ENCODE measurements around the gene SYVN1.
A peak's percentile ranks its signal among the peaks of the same experiment; 100 is the strongest.
"Not testable (repeated sequence)": the region's sequence is repeated elsewhere in the genome, so short reads cannot be mapped to it uniquely, and the experiment has no call there.

Gene SYVN1

DNA sequence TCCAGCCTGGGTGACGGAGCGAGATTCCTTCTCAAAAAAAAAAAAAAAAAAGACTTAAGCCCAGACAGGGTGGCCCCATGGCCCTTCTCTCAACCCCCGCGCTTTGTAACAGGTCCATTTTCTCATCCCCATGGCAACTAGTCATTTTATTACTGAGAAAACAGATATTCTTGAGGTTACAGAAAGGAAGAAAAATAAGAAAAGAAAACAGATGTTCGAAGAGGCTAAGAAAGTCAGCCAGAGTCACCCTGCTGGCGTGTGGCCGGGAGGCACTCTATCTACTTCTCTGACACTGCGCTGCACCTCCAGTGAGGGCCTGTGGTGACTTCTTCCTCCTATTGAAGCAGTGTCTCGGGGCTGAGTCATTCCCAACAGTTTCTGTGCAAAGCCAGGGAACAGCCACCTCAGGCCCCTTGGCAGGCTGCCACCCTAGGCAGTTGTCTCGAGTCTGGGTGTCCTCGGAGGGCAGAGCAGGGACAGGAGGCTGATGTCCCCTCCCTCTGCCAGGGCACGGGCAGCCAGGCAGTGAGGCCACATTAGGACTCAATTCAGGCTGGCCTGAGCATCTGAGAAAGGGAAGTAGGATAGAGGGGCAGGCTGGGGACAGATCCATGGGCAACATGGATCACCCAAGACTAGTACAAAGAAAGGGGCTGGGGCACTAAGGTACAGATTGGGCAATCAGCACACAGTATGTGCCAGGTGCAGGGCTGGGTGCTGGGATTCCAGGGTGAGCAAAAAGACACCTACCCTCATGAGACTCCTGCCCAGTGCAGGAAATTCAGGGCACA lies 16.4 kb upstream of the SYVN1 start:
- DNase-seq: peak; percentile 65

DNA sequence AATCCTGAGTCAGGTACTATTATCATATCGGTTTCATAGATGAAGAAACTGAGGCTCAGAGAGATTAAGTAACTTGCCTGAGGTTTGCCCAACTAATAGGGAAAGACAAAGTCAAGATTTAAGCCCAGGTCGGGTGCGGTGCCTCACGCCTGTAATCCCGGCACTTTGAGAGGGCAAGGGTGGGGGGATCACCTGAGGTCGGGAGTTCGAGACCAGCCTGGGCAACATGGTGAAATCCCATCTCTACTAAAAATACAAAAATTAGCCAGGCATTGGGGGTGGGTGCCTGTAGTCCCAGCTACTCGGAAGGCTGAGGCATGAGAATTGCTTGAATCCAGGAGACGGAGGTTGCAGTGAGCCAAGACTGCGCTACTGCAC lies 15.8 kb upstream of the SYVN1 start:
- DNase-seq: not testable (repeated sequence)

DNA sequence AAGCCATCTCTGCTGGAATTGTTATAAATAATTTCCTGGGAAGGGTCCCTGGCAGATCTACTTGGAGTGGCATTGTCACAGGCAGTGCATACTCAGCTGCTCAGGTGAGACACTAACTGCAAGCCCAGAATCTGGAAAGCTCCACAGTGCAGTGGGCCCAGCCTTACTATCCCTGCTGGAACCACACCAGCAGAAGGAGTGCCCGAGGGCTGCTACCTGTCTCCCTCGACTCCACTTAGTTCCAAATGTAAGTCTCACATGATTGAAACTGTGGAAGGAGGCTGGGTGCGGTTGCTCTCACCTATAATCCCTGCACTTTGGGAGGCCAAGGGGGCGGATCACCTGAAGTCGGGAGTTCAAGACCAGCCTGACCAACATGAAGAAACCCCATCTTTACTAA lies 14.3 kb upstream of the SYVN1 start:
- DNase-seq: no peak

DNA sequence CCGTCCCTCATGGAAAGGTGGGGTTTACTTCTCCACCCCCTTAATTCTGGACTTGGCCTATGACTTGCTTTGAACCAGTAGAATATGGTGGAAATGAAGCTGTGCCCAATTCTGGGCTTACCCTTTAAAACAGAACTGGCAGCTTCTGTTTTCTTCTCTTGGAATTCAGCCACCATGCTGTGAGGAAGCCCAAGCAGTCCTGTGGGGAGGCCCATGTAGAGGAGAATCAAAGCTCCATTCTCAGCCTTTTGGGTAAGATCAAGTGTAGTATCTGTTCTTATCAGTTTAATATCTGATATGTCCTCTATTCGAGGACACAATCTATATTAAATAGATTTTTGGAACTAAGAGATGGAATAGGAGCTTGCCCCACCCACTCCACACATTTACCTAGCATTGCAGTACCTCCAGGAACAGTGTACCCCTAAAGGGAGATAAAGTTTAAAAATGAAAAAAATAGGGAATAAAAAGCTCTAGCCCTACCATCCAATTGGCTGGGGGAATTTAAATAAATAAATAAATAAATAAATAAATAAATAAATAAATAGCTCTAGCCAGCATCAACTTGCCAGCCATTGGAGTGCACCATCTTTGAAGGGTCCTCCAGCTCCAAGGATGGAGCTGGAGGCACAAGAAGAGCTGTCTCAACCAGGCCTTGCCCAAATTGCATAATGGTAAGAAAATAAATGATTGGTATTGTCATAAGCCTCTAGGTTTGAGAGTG lies 13.2 kb upstream of the SYVN1 start:
- no peak for DNase-seq

DNA sequence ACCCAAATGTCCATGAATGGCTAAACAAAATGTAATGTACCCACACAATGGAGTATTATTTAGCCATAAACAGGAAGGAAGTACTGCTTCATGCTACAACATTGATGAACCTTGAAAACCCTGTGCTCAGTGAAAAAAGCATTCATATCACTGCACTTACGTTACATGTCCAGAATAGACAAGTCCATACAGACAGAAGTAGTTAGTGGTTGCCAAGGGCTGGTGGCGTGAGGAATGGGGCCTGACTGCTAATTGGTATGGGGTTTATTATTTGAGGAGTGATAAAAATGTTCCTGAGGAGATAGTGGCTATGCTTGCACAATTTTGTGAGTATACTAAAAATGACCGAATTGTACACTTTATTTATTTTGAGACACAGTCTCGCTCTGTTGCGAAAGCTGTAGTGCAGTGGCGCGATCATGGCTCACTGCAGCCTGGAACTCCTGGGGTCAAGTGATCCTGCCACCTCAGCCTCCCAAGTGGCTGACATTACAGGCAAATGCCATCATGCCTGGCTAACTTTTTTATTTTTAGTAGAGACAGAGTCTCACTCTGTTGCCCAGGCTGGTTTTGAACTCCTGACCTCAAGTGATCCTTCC lies 7.7 kb upstream of the SYVN1 start:
- no peak for DNase-seq

DNA sequence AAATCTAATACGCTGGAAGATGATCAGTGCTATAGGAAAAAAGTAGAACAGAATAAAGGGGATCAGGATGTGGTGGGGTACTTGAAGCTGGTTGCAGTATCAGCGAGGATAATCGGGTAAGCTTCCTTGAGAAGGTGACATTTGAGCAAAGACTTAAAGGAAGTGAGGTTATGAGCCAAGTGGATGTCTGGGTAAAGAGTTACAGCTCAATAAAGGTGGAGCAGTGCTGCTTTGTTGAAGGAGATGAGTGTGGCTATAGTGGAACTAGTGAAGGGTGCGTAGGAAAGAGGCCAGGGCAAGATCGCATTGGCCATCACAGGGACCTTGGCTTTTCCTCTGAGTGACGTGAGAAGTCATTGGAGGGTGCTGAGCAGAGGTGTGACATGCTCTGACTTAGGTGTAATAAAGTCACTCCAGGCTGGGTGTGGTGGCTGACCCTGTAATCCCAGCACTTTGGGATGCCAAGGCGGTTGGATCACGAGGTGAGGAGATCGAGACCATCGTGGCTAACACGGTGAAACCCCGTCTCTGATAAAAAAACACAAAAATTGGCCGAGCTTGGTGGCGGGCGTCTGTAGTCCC lies 2.3 kb upstream of the SYVN1 start:
- DNase-seq: no peak

DNA sequence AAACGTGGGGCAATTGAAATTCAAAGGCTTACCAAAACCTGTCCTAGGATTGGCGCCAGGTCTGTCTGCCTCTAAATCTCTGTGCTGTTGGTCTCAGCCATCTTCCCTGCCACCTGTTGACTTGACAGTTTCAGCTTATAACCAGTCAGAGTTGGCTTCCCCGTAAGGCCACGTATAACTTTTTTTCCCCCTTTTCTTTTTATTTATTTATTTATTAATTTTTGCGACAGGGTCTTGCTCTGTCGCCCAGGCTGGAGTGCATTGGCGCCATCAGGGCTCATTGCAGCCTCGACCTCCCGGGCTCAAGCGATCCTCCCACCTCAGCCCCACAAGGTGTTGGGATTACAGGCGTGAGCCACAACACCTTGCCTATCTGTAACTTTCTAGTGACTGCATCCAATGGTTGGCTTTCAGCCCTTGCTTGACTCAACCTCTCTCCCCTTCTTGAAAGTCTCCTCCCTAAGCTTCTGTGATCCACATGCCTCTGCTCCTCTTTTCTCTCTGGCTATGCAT lies 1.4 kb upstream of the SYVN1 start:
- DNase-seq: no peak

DNA sequence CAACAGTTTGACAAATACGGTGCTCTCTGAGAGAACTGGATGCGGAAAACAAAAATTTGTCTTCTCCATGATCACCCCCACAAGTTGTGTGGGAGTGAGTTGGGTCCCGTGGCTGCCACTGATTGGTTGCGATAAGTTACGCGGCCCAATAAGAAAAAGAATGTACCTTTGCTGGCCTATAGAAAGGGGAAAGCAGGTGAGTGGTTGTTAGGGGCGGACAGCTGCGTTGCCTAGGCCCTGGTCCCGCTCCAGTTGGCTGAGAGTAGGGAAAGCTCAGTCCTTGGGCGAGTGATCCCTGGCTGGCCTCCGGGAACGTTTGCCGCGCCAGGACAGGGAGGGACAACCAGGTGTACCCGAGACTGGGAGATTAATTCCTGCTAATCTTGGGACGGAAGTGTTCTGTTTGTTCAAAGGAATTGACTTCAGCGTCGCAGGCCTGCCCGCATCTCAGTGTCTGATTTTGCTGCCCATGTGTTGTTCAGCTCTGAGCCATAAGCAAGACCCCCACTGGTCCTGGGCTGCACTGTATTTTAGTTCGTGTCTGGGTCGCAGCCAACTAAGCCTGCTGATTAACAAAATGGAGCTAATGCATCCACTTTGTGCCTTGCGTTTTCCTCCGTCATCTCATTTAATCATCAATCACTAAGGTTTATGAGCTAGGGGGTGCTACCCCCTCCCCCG lies 773 bp upstream of the SYVN1 start:
- DNase-seq: peak; percentile 98

DNA sequence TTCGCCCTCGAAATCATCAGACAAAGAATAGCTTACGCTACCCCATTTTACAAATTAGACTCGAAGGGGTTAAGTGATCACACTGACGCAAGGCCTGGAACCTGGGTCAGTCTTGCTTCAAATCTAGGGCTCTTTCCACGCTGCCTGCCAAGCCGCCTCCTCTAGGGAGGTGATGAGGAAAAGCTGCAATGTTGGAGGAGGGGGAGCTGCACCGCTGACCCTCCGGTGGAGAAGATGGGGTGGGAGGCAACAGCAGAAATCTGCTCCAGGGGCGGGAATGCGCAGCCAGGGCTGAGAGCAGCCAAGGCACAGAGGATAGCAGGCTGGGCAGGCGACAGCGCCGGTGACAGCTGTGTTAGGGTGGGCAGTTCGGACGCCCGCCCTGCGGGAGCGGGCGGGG lies 595 bp downstream of the SYVN1 start:
- DNase-seq: no peak

DNA sequence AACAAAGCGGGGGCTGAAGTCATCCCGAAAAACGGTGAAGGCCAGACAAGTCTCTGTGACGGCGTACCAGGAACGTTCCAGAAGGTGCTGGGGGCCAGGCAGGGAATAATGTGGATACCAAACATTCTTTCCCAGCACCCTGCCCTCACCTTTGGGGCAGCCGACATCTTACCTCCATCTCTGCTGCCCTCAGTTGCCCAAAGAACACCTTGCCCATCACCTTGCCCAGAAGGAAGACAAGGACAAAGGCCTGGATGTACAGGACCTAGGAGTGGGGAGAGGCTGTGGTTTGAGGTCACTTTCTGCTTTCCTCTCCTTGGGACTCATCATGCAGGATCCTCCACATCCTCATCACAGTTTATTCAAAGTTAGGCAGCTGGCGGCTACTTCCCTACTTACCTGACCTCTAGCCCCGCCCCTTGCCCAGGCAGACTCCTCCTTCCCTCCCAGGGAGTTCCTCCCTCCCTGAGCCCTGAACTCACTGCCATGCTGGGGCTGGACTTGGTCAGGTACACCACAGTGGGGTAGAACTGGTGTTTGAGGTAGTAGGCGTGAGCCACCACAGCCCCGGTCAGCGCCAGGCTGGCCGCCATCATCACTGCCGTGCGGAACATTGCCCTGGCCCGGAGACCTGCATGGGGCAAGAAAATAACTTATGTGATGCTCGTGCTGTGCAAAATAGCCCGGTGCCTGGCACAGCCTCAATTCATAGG lies 1.2 kb downstream of the SYVN1 start:
- DNase-seq: no peak

DNA sequence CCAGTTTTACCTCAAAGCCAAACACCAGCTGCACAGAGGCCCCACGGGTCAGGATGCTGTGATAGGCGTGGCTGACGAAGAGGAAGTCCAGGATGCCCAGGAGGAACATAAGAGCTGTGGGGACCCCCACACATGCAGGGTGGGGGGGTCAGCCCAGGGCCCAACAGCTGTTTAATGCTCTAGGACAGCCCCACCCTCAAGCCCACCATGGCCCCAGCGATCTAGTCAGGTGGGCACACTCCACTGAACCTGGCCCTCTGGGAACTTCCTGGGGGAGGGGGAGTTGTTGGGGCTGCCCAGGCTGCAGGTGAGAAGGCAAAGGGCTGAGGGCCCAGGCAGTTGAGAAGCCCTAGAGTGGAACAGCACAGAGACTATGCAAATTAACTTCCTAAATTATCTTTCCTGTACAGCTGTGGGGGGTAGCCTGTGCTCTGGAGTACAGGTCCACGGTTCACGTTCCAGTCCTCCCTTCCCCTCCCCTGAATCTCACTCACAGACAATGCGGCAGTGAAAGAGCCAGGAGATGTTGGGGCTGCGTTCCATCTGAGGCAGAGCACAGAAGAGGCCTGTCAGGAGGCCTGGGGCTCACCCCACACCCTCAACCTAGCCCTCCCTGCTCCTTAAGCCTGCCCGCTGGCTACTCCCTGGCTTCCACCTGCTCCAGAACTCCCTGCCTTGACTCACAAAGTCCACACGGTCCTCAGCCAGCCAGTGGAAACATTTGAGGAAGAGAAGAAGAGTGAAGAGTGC lies 1.9 kb downstream of the SYVN1 start:
- no peak for DNase-seq

DNA sequence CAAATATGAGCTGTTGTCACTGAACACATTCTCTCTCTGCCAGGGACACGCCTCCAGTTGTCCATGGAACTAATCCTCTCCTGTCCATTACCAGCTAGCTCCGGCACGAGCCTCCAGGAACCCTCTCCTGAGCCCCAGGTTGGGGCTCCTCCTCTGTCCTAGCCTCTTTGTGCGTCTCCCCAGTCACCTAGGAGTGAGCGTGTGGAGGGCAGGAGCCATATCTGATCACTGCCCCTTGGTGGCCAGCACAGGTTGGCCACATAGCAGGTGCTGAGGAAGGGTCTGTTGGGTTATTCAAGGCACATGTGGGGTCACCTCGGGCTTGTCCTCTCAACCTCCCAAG lies 2.5 kb downstream of the SYVN1 start:
- DNase-seq: no peak

DNA sequence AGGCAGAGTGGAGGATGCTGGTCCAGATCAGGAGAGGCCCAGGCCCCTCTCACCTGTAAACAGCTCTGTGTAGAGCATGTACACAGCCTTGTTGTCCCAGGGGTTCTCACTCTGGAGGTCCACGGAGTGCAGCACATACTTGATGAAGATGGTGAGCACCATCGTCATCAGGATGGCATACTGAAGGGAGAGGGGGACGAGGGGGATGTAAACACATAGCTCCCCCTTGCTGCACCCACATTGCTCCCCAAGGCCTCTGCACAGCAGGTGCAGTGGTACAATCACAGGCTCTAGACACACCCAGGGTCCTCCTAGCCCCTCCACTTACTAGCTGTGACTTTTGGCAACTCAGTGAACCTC lies 2.9 kb downstream of the SYVN1 start:
- DNase-seq: no peak

DNA sequence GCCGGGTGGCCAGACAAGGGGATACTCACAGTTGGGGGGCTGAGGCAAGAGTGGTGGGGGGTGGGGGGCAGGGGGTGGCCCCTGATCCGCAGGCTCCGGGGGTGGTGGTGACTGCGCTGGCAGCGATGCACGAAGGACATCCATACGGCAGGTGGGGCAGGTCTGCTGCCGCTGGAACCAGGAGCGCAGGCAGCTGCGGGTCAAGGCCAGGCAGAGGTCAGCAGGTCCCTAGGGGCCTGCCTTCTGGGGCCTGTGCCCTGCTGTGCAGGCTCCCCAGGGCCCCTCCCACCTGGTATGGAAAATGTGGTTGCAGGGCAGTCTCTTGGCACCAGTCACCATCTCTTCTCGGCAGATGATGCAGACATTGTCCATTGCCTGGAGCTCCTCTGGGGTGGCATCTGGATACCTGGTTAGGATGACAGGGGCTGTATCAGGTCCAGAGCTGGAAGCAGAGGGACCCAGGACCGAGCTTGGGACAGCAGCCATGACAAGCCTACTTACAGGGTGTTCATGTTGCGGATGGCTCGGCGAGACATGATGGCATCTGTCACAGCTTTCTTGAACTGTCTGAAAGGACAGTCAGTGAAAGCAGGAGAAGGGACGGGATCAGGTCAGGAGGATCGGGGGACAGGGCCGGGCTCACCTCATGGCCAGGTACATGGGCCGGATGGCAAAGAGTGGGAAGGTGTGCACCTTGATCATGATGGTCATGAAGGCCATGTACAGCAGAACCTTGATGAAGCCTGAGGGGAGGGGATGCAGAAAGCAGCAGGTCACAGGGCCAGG lies 3.5 kb downstream of the SYVN1 start:
- no peak for DNase-seq

DNA sequence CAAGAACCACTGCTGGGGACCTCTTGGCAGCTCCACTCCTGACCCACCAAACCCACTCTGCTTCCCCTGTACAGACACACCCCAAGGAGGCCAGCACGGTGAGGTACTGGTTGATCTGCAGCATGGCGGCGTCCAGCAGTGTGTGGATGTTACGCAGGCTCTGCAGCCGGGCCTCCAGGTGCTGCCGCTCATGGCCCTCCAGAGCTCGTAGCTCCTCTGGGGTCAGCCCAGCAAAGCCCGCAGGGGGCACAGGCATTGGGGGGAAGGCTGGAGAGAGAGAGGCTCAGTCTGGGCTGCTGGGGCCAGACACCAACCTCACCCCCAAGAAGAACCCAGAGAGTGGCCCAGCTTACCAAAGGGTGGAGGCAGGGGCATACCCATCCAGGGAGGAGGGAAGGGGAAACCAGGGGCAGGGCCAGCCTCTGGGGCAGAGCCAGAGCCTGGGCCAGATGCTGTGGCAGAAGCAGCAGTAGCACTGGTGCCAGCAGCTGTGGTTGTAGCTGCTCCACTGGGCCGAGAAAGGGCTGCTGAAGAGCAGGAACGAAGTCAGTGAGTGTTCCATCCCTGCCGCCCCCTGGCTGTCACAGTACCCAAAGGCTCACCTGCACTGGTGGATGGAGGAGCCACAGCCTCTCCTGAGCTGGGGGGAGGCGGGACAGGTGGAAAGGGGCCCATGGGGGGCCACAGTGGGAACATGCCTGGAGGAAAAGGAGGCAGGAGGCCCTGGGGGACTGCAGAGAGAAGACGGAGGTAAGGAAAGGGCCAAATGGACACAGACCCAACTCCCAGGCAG lies 4.5 kb downstream of the SYVN1 start:
- no peak for DNase-seq

DNA sequence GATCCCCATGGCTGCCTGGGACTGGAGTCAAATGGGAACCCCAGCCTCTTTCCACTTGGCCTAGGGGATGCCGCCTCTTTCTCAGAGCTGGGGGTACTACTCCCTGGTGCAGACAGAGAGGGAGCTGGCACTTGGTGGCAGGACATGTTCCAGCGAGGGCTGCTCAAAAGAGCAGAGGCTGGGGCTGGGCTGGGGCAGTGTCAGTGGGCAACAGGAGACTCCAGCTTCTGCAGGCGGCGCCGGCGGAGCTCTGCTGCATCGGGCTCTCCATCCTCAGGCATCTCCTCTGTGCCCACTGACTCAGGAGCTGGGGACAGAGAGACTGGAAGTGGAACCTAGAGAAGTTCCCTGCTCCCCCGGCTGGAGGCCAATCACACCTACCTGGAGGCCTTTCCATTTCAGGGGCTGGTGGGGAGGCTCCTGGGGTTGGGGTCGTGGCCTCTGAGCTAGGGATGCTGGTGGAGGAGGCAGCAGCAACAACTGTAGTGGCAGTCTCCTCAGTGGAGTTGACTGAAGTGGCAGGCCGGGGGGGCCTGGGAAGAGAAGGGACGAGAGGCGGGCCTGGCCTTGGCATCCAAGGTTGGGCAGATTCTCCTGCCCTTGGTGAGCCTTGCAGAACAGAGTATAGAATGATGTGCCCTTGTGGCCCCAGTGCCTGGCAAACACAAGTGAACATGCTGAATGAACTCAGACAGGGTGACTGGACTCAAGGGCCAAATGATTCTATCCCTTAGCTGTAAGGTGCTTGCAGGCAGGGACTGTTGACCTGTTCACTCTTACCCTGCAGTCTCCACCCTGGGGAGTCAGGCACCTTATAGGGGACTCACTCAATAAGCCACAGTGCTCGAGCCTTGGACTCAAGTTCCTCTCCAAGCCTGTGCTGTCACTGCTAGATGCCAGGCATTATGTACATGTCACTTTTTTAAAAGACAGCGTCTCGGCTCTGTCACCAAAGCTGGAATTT lies 5.9 kb downstream of the SYVN1 start:
- DNase-seq: no peak

DNA sequence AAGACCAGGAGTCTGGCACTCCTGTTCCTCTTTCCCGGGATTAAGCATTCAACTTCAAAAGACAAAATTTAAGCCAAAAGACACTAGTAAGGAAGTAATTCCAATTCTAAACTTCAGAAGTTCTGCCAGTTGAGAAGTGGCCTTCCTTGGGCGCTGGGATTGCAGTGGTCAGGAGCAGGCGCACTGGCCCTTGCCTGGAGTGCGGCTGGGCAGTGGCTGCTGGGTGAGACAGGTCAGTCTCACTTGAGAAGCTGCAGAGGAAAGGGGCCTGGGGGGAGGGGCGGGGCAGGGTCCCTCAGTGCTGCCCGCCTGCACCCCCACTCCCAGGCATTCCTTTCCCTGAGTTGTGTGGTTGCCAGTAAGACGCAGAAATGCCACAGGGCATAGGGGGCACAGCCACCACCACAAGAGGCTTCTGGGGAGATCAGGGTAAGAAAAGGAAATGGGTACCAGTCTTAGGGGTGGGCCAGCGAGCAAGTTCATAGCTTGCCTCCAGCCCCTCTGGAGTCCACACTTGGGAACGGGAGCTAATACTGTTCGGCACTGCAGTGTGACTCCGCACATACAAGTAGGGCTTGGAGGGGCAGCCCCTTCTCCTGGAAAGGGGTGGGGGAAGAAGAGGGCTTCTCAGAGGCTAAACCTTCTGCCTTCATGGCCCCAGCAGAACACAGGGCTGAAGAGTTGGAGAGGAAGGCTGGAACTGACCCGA lies 6.7 kb downstream of the SYVN1 start:
- no peak for DNase-seq

DNA sequence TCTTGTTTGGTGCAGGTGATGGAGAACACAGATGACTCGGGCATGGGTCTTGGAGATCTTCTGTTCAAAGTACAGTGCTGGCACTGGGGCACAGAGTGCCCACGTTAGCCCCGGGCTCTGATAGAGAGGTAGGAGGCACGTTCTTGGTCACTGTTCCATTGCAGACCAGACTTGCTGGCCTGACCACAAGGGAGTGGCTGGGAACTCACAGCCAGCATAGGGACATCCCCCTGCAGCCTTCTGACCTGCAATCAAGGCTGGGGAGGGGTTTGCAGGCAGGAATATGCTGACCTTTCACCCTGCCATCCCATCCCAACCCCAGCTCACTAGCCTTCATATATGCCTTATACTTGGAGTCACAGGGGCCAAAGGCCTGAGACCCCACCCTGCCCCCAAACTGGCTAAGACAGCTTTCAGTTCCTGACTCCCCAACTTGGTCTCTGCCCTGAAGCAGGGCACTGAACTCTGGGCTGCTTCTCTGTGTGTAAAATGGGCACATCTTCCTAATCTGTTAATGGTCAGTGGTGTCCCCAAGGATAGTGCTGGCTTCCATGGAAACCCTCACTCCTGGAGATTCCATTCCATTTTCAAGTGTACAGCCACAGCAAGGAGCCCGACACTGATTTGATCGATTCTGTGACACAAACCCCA lies 7.6 kb downstream of the SYVN1 start:
- no peak for DNase-seq

Data from SHP77 treated with DMSO at 0.1 percent for 48 hours (cell line).